Right cardiac atrium (tissue), 5 donors: ENCODE measurements around the gene TSC22D1. TPM values are rescaled to one million over a fixed set of nuclear protein-coding genes. Genes with fewer than 3 reads are reported as not detected.

Experiments
- ATAC-seq, 2 donors: fragments of 200-7000 bp; cut with Tn5 transposase; one replicate each; pipeline versions ENCODE4 v1.8.0 to v1.9.1; 2020; ENCODE audit warnings: moderate library complexity in 2 of 2, mild to moderate bottlenecking in 1 of 2
- DNase-seq, 3 donors: peaks; one replicate each; pipeline ENCODE4 v3.0.0-alpha.2; 2020
- H3K27ac ChIP-seq: one replicate; pipeline ENCODE4 v1.5.1; 2013; ENCODE audit warnings: mild to moderate bottlenecking, low read length, control low read depth, moderate library complexity
- H3K27me3 ChIP-seq: one replicate; pipeline ENCODE4 v1.6.1; 2013; ENCODE audit not compliant: control insufficient read depth, insufficient read depth
- H3K4me1 ChIP-seq: one replicate; pipeline ENCODE4 v1.6.1; 2013; ENCODE audit warnings: low read length; ENCODE audit not compliant: control insufficient read depth, insufficient read depth
- H3K4me3 ChIP-seq: one replicate; pipeline ENCODE4 v1.5.1; 2013; ENCODE audit warnings: low read length, control low read depth
- H3K9me3 ChIP-seq: one replicate; pipeline ENCODE4 v1.6.1; 2013; ENCODE audit warnings: low read length; ENCODE audit not compliant: control insufficient read depth
- WGBS: extraction: QIAGEN DNeasy Blood & Tissue Kit; methylation state at CpG from one replicate; pipeline ENCODE4 v1.1.7; 2013; 5-methylcytosine and 5-hydroxymethylcytosine counted together
- intact Hi-C, 4 donors: fragments of 100-400 bp; cut with DNase I; formaldehyde crosslinking; loops; one replicate each; pipeline versions ENCODE4 v1.11.0 to v1.14.0; 2022 to 2023
- polyA plus RNA-seq: library from polyadenylated mRNA; stranded (reverse); fragments of 200-250 nt; gene quantifications from one replicate; pipeline ENCODE4 v1.2.3, GENCODE V29; 2013
- total RNA-seq, 4 donors: library from RNA; stranded (reverse); fragmentation: NEBNext Ultra II Directional; extraction: Animal tissue kit (Norgen Biotek cat#: 25700); gene quantifications; one replicate each; pipeline ENCODE4 v1.2.1, GENCODE V29; 2021
- donor health status: healthy with polysubstance abuse.
- donor health status: DM: no; HTN: yes; CAD: no.
- donor health status: DM: no; HTN: no; CAD: no.
- donor health status: DM: no; HTN: yes; CAD: no; lungs with severe emphysema.
- donor health status: DM: yes; HTN: yes; CAD: no.

Gene TSC22D1
- total and polyA plus RNA-seq, 5 donors = 90.8 to 163 (median 133) TPM

DNA sequence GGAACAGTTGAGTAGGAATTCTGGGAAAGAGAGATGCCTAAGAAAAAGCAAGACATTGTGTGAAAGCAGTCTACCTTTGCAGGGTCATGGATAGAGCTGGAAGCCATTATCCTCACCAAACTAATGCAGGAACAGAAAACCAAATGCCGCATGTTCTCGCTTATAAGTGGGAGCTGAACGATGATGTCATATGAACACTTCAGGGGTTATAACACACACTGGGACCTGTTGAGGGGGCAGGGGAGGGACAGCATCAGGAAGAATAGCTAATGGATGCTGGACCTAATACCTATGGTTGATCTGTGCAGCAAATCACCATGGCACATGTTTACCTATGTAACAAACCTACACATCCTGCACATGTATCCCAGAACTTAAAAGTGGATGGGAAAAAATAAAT is 69.9 kb downstream of the TSC22D1 start:
- 99% methylated on average over 3 of the region's 3 CpGs for WGBS
- intact Hi-C loops = no loop called here

DNA sequence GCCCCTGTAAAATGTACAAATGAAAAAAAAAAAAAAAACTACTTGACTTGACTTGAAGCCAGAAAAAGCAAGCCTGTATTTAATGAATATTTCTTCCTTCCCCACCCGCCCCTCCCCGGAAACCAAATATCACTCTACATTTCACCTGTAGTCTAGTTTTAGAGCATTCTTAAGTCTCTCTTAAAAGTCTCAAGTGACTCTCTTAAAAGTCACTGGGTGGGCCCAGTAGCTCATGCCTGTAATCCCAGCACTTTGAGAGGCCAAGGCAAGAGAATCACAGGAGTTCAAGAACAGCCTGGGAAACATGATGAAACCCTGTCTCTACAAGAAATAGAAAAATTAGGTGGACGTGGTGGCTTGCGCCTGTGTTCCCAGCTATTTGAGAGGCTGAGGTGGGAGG is 72.0 kb downstream of the TSC22D1 start:
- H3K4me3 ChIP-seq = no peak overlapping the region
- intact Hi-C loops = no loop called here
- ATAC-seq (no peak), DNase-seq (no peak)
- H3K4me1 ChIP-seq = no peaks in the 10 kb centered on the region
- no peaks in the 10 kb centered on the region for H3K27me3 ChIP-seq
- H3K27ac ChIP-seq = no peak overlapping the region
- 88% methylated on average over 4 of the region's 4 CpGs for WGBS
- H3K9me3 ChIP-seq = no peaks in the 10 kb centered on the region

More for the DNA sequence above, 69.9 kb downstream of the TSC22D1 start:
- no peaks in the 10 kb centered on the region for H3K4me1 ChIP-seq
- H3K27ac ChIP-seq = no peak overlapping the region
- H3K27me3 ChIP-seq = no peaks in the 10 kb centered on the region
- H3K4me3 ChIP-seq = no peak overlapping the region
- ATAC-seq (no peak), DNase-seq (no peak)
- H3K9me3 ChIP-seq = no peaks in the 10 kb centered on the region

- H3K27ac ChIP-seq = no peak overlapping the region
- no peak for ATAC-seq
- H3K4me3 ChIP-seq = no peak overlapping the region
- no peak for DNase-seq
- no peaks in the 10 kb centered on the region for H3K9me3 ChIP-seq
- intact Hi-C loops = no loop called here
- H3K27me3 ChIP-seq = no peaks in the 10 kb centered on the region
- H3K4me1 ChIP-seq = no peaks in the 10 kb centered on the region
Measured at GRCh38 chr13:44498969-44499368, 77.2 kb downstream of the TSC22D1 start.

- Histone ChIP-seq H3K9me3 (no peaks in the 10 kb centered on the region), H3K27ac (no peak overlapping the region), H3K4me1 (no peaks in the 10 kb centered on the region), H3K27me3 (no peaks in the 10 kb centered on the region), H3K4me3 (no peak overlapping the region)
- intact Hi-C loops = no loop called here
- WGBS = 97% methylated on average over 3 of the region's 3 CpGs
- no peak for DNase-seq
- ATAC-seq = no peak
Measured at GRCh38 chr13:44498502-44498901, 77.6 kb downstream of the TSC22D1 start.

DNA sequence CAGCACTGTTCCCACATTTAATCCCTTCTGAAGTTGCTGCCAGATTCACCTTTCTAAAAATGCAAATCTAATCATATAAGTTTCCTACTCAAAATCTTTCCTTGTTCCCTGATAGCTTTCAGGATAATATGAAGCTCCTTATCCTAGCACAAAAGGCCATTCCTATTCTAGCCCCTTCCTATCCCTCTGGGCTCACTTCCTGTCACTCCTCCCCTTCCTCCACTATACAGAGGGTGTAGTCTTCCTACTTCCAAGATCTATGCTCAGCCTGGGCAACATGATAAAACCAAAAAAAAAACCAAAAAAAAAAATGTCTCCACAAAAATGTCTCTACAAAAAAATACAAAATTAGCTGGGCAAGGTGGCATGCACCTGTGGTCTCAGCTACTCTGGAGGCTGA is 78.3 kb downstream of the TSC22D1 start:
- Histone ChIP-seq H3K4me1 (no peaks in the 10 kb centered on the region), H3K4me3 (no peak overlapping the region), H3K27ac (no peak overlapping the region), H3K27me3 (no peaks in the 10 kb centered on the region), H3K9me3 (no peaks in the 10 kb centered on the region)
- intact Hi-C loops = no loop called here
- DNase-seq = no peak
- peak in 1 of 2 donors; percentile 80 for ATAC-seq

GRCh38 chr13:44493213-44493812 is 82.8 kb downstream of the TSC22D1 start:
- ATAC-seq = no peak
- Histone ChIP-seq H3K4me3 (no peak overlapping the region), H3K9me3 (no peaks in the 10 kb centered on the region), H3K27me3 (no peaks in the 10 kb centered on the region), H3K27ac (no peak overlapping the region), H3K4me1 (no peaks in the 10 kb centered on the region)
- DNase-seq = no peak
- WGBS = 76% methylated on average over 3 of the region's 3 CpGs
- intact Hi-C loops = no loop called here

DNA sequence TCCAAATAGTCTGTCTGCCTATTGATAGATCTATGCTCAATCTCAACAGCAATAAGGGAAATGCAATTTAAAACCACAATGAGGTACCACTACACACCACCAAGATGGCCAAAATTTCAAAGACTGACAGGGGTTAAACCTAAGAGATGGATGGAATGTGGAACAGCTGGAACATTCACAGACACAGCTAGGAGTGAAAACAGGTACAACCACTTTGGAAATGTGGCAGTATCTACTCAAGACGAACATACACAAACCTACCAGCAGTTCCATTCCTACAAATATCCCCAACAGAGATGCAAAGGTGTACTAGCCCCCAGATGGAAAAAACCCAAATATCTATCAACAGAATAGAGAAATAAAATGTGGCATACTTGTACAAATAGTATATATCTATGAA is 86.4 kb downstream of the TSC22D1 start:
- intact Hi-C loops = loop anchor here in 2 of 4 donors (5.0 to 10.0 kb wide), 2 partner anchors 478 to 485 kb away; no protein-coding TSS in a partner anchor
- no peak for DNase-seq
- no peak for ATAC-seq
- Histone ChIP-seq H3K4me1 (no peaks in the 10 kb centered on the region), H3K4me3 (no peak overlapping the region), H3K27me3 (no peaks in the 10 kb centered on the region), H3K9me3 (no peaks in the 10 kb centered on the region), H3K27ac (no peak overlapping the region)
- WGBS = 39% methylated on average over 1 of the region's 1 CpG

- no peak overlapping the region for H3K4me3 ChIP-seq
- intact Hi-C loops = loop anchor here in 2 of 4 donors (5.0 to 10.0 kb wide), 2 partner anchors 479 to 487 kb away; no protein-coding TSS in a partner anchor
- 86% methylated on average over 1 of the region's 1 CpG for WGBS
- H3K9me3 ChIP-seq = no peaks in the 10 kb centered on the region
- H3K27me3 ChIP-seq = no peaks in the 10 kb centered on the region
- no peak overlapping the region for H3K27ac ChIP-seq
- DNase-seq (no peak), ATAC-seq (no peak)
- no peaks in the 10 kb centered on the region for H3K4me1 ChIP-seq
Measured at GRCh38 chr13:44487989-44488388, 88.1 kb downstream of the TSC22D1 start.

DNA sequence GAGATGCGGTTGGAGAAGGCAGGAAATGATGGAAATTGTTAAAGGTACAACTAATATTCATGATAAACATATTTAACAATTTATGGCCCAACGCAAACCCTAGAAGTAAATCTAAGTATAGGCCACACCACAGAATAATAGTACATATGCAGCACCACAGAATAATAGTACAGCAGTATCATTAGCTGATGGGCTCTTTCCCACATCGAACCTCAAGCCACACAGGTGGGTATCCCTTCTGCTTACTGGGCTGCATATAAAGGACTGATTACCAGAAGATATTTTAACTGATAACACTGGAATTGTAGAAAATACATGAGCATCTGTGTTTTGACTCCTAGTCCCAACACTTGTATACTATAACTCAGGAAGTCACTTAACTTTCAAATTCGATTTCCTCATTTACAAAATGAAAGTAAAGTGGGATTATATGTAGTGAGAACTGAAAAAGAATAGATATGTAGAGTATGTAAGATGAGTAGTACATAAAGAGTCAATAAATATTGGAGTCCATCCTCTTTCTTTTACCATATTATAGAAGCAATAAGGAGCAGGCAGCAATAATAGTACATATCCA is 91.5 kb downstream of the TSC22D1 start:
- no peaks in the 10 kb centered on the region for H3K4me1 ChIP-seq
- no peak overlapping the region for H3K27ac ChIP-seq
- no peaks in the 10 kb centered on the region for H3K27me3 ChIP-seq
- WGBS = 66% methylated on average over 4 of the region's 4 CpGs
- intact Hi-C loops = loop anchor here (5.0 to 10.0 kb wide), 3 partner anchors 483 to 490 kb away; no protein-coding TSS in a partner anchor
- DNase-seq (no peak), ATAC-seq (no peak)
- H3K9me3 ChIP-seq = no peaks in the 10 kb centered on the region
- no peak overlapping the region for H3K4me3 ChIP-seq

GRCh38 chr13:44474122-44474910 is 101.8 kb downstream of the TSC22D1 start:
- intact Hi-C loops = loop anchor here in 2 of 4 donors (5.0 to 10.0 kb wide), 2 partner anchors 570 to 572 kb away; no protein-coding TSS in a partner anchor
- ATAC-seq = peak in 1 of 2 donors; percentile 25
- H3K4me3 ChIP-seq = no peak overlapping the region
- H3K4me1 ChIP-seq = peaks cover 1% of the 10 kb centered on the region
- H3K27ac ChIP-seq = no peak overlapping the region
- WGBS = 67% methylated on average over 4 of the region's 4 CpGs
- no peaks in the 10 kb centered on the region for H3K9me3 ChIP-seq
- no peak for DNase-seq
- H3K27me3 ChIP-seq = no peaks in the 10 kb centered on the region

DNA sequence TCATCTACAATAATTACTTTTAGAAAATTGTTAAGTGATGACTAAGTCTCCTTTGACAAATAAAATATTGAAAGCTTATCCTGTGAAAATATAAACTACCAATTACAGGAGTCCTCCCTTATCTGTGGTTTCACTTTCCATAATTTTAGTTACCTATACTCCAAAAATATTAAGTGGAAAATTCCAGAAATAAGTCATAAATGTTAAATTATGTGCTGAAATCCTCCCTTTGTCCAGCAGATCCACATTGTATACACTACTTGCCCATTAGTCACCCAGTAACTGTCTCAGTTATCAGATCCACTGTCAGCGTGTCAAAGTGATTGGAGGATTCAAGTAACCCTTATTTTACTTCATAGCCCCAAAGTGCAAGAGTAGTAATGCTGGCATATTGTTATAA is 104.4 kb downstream of the TSC22D1 start:
- Histone ChIP-seq H3K9me3 (no peaks in the 10 kb centered on the region), H3K27me3 (no peaks in the 10 kb centered on the region), H3K4me1 (peaks cover 1% of the 10 kb centered on the region), H3K27ac (no peak overlapping the region), H3K4me3 (no peak overlapping the region)
- no peak for DNase-seq
- 35% methylated on average over 1 of the region's 1 CpG for WGBS
- ATAC-seq = no peak
- intact Hi-C loops = loop anchor here in 2 of 4 donors (5.0 to 10.0 kb wide), 2 partner anchors 567 to 569 kb away; no protein-coding TSS in a partner anchor
